Caco-2 (cell line): ENCODE data around the gene DNAJB14. TPM values are rescaled to one million over a fixed set of nuclear protein-coding genes. Genes with fewer than 3 reads are reported as not detected.

ENCODE experiments used
- BruUV-seq: library from RNA; stranded (reverse); fragments of 400-500 nt; replicated peaks from 2 replicates; lab custom pipeline; 2021; lab: Mats Ljungman, UMichigan
- CTCF ChIA-PET: fragments of 300-600 bp; sonication (Branson Sonifier 250); formaldehyde crosslinking; loops from one replicate; lab custom pipeline; 2022; ENCODE audit warnings: antibody characterized with exemption; lab: Charles Lee
- POLR2A ChIA-PET: fragments of 300-600 bp; sonication (Branson Sonifier 250); formaldehyde crosslinking; loops from one replicate; lab custom pipeline; 2022; ENCODE audit warnings: antibody characterized with exemption; lab: Charles Lee
- DNase-seq, 2 experiments: peaks; one replicate each; pipeline versions ENCODE4 v3.0.0 to v3.0.0-alpha.2; 2020 to 2022
- H3K27me3 ChIP-seq: replicated peaks from 2 replicates; pipeline ENCODE4 v1.6.0; 2011; ENCODE audit warnings: low read length; ENCODE audit not compliant: control insufficient read depth, insufficient read depth
- H3K36me3 ChIP-seq: 2 replicates; pipeline ENCODE4 v1.5.1; 2011; ENCODE audit warnings: low read length; ENCODE audit not compliant: control insufficient read depth, insufficient read depth
- H3K4me1 ChIP-seq: fragments of 250-450 bp; sonication (Bioruptor Pico); 2 replicates; pipeline ENCODE4 v1.5.1; 2020; ENCODE audit warnings: mild to moderate bottlenecking
- H3K4me3 ChIP-seq: 2 replicates; pipeline ENCODE4 v1.5.1; 2011; ENCODE audit warnings: low read depth, mild to moderate bottlenecking, control low read depth, low read length
- H3K9me3 ChIP-seq: fragments of 250-450 bp; sonication (Bioruptor Pico); 2 replicates; pipeline ENCODE4 v1.5.1; 2020; ENCODE audit warnings: mild to moderate bottlenecking, moderate library complexity
- H3K27ac Mint-ChIP-seq: one replicate; pipeline ENCODE4 v1.8.0; 2022; ENCODE audit warnings: mixed read lengths; ENCODE audit not compliant: unreplicated experiment
- H3K27me3 Mint-ChIP-seq: one replicate; pipeline ENCODE4 v1.8.0; 2022; ENCODE audit warnings: mixed read lengths; ENCODE audit not compliant: insufficient read depth, unreplicated experiment
- H3K36me3 Mint-ChIP-seq: one replicate; pipeline ENCODE4 v1.8.0; 2022; ENCODE audit warnings: mild to moderate bottlenecking, mixed read lengths; ENCODE audit not compliant: insufficient read depth, unreplicated experiment
- H3K4me1 Mint-ChIP-seq: one replicate; pipeline ENCODE4 v1.8.0; 2022; ENCODE audit warnings: low read depth, mixed read lengths; ENCODE audit not compliant: unreplicated experiment
- H3K4me3 Mint-ChIP-seq: one replicate; pipeline ENCODE4 v1.8.0; 2022; ENCODE audit warnings: mild to moderate bottlenecking, moderate library complexity, mixed read lengths; ENCODE audit not compliant: unreplicated experiment
- H3K9me3 Mint-ChIP-seq: one replicate; pipeline ENCODE4 v1.8.0; 2022; ENCODE audit warnings: mixed read lengths; ENCODE audit not compliant: unreplicated experiment
- intact Hi-C: fragments of 100-400 bp; cut with micrococcal nuclease; formaldehyde crosslinking; loops from one replicate; pipeline ENCODE4 v1.10.0; 2022; ENCODE audit not compliant: unreplicated experiment
- total RNA-seq: library from RNA; stranded (reverse); gene quantifications from 2 replicates; pipeline ENCODE4 v1.2.3, GENCODE V29; 2022
- TF ChIP-seq, protein P1 (sequence below), 2 experiments: fragments of 200-600 bp in 1 of 2; IDR thresholded peaks; 1 replicate in 1 of 2; 2 replicates in 1 of 2; pipeline versions ENCODE4 v1.5.1 to v1.8.0; 2011 to 2022; ENCODE audit warnings: antibody characterized with exemption in 1 of 2, control low read depth in 1 of 2, inconsistent platforms in 1 of 2, low read depth in 1 of 2, low read length in 1 of 2, mild to moderate bottlenecking in 1 of 2, moderate library complexity in 1 of 2; ENCODE audit not compliant: insufficient read depth in 1 of 2, severe bottlenecking in 1 of 2, unreplicated experiment in 1 of 2

Gene DNAJB14
- total RNA-seq, 1 experiment from 2014 or later: 37.3 TPM

DNA sequence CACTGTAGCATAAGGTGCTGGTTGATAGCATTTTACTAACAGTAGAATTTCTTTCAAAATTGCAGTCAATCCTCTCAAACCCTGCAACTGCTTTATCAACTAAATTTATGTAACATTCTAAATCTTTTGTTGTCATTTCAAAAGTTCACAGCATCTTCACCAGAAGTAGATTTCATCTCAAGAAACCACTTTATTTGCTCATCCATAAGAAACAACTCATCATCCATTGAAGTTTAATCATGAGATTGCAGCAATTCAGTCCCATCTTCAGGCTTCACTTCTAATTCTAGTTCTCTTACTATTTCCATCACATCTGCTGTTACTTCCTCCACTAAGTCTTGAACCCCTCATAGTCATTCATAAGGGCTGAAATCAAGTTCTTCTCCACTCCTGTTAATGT, 73.8 kb downstream of the DNAJB14 start:
- no peak overlapping the region for H3K4me3 Mint-ChIP-seq
- Histone ChIP-seq H3K4me3 (no peak overlapping the region), H3K4me1 (no peaks in the 10 kb centered on the region), H3K27me3 (no peaks in the 10 kb centered on the region), H3K36me3 (no peaks in the 10 kb centered on the region), H3K9me3 (no peaks in the 10 kb centered on the region)
- ChIA-PET CTCF (no interaction called here), POLR2A (no interaction called here)
- no TSS peak for BruUV-seq
- no peaks in the 10 kb centered on the region for H3K36me3 Mint-ChIP-seq
- DNase-seq: no peak
- no peaks in the 10 kb centered on the region for H3K27me3 Mint-ChIP-seq
- no peak overlapping the region for H3K27ac Mint-ChIP-seq
- intact Hi-C loops: no loop called here
- no peaks in the 10 kb centered on the region for H3K4me1 Mint-ChIP-seq
- no peaks in the 10 kb centered on the region for H3K9me3 Mint-ChIP-seq
- TF ChIP-seq, protein P1, sequence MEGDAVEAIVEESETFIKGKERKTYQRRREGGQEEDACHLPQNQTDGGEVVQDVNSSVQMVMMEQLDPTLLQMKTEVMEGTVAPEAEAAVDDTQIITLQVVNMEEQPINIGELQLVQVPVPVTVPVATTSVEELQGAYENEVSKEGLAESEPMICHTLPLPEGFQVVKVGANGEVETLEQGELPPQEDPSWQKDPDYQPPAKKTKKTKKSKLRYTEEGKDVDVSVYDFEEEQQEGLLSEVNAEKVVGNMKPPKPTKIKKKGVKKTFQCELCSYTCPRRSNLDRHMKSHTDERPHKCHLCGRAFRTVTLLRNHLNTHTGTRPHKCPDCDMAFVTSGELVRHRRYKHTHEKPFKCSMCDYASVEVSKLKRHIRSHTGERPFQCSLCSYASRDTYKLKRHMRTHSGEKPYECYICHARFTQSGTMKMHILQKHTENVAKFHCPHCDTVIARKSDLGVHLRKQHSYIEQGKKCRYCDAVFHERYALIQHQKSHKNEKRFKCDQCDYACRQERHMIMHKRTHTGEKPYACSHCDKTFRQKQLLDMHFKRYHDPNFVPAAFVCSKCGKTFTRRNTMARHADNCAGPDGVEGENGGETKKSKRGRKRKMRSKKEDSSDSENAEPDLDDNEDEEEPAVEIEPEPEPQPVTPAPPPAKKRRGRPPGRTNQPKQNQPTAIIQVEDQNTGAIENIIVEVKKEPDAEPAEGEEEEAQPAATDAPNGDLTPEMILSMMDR (IDR thresholded peaks at IDR 0.05; ENCODE audit: insufficient read depth in 1 of 2, low read depth in 1 of 2, low read length in 1 of 2, severe bottlenecking in 1 of 2, unreplicated experiment in 1 of 2): no peak

DNA sequence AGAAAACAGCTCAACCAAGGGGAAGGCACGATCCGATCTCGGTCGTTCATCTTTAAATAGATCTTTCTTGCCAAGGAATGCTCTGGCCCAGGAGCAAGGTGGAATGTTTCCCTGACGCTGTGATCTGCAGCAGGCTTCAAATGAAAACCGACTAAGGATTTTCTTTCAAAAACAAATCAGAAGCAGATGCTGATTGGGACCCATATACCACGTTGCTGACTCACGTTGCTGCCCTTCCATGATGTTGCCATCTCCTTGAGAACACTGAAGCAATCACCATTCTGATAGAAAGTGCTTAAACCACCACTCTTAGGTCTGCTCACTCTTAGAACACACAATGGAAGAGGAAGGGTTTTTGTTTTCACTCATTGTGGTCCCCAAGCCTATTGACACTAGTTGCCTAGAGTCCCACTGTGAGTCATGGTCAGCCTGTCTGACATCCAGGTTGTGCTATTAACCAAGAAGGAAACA, 78.3 kb downstream of the DNAJB14 start:
- Mint-ChIP-seq H3K27me3 (peaks cover 2% of the 10 kb centered on the region), H3K4me1 (no peaks in the 10 kb centered on the region), H3K27ac (no peak overlapping the region), H3K36me3 (no peaks in the 10 kb centered on the region), H3K9me3 (no peaks in the 10 kb centered on the region), H3K4me3 (no peak overlapping the region)
- intact Hi-C loops: no loop called here
- H3K27me3 ChIP-seq: no peaks in the 10 kb centered on the region
- no peaks in the 10 kb centered on the region for H3K36me3 ChIP-seq
- no TSS peak for BruUV-seq
- TF ChIP-seq, protein P1 (IDR thresholded peaks at IDR 0.05; ENCODE audit: insufficient read depth in 1 of 2, low read depth in 1 of 2, low read length in 1 of 2, severe bottlenecking in 1 of 2, unreplicated experiment in 1 of 2): no peak
- no peaks in the 10 kb centered on the region for H3K9me3 ChIP-seq
- DNase-seq: no peak
- ChIA-PET CTCF (no interaction called here), POLR2A (no interaction called here)
- H3K4me3 ChIP-seq: no peak overlapping the region
- no peaks in the 10 kb centered on the region for H3K4me1 ChIP-seq

DNA sequence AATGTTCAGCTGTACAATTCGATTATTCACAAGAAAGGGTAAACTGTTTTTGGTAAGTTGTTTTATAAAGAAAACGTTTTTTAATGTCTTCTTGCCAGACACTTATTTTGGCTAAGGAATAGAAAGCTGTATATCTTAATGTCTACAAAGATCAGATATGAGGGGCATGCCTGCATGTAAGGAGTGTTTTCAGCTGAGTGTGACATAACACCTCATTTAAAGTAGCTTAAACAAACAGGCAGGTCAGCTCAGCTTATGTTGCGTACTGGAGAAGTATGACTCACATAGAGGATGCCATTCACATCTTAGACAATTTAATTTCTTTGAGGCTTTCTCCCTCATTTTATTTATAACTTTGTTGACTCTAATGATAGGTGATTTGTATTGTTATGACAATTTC, 82.6 kb downstream of the DNAJB14 start:
- DNase-seq: no peak
- no peaks in the 10 kb centered on the region for H3K4me1 Mint-ChIP-seq
- no peaks in the 10 kb centered on the region for H3K36me3 Mint-ChIP-seq
- TF ChIP-seq, protein P1 (IDR thresholded peaks at IDR 0.05; ENCODE audit: insufficient read depth in 1 of 2, low read depth in 1 of 2, low read length in 1 of 2, severe bottlenecking in 1 of 2, unreplicated experiment in 1 of 2): no peak
- H3K9me3 Mint-ChIP-seq: no peaks in the 10 kb centered on the region
- no peaks in the 10 kb centered on the region for H3K36me3 ChIP-seq
- peaks cover 6% of the 10 kb centered on the region for H3K27me3 Mint-ChIP-seq
- no peak overlapping the region for H3K4me3 ChIP-seq
- no peaks in the 10 kb centered on the region for H3K27me3 ChIP-seq
- ChIA-PET CTCF (no interaction called here), POLR2A (no interaction called here)
- no peaks in the 10 kb centered on the region for H3K4me1 ChIP-seq
- H3K27ac Mint-ChIP-seq: no peak overlapping the region
- no peak overlapping the region for H3K4me3 Mint-ChIP-seq
- no peaks in the 10 kb centered on the region for H3K9me3 ChIP-seq
- BruUV-seq: no TSS peak
- intact Hi-C loops: no loop called here
